Transverse colon (tissue), 4 donors: Measurements from ENCODE around the gene ENG. TPM values are rescaled to one million over a fixed set of nuclear protein-coding genes. Genes with fewer than 3 reads are reported as not detected.

ENCODE experiments used
- DNase-seq: peaks from one replicate; pipeline ENCODE4 v3.0.0-alpha.2; 2019
- H3K27ac ChIP-seq, 4 donors: fragments of 200-600 bp; sonication (generic); 2 replicates each; pipeline ENCODE4 v1.5.1; 2016 to 2018; ENCODE audit warnings: inconsistent platforms in 4 of 4
- H3K27me3 ChIP-seq: fragments of 200-600 bp; sonication (generic); 2 replicates; pipeline ENCODE4 v1.5.1; 2017; ENCODE audit warnings: inconsistent platforms
- H3K36me3 ChIP-seq, 4 donors: fragments of 200-600 bp; sonication (generic); 2 replicates each; pipeline ENCODE4 v1.5.1; 2017 to 2019; ENCODE audit warnings: inconsistent platforms in 4 of 4
- H3K4me1 ChIP-seq, 4 donors: fragments of 200-600 bp; sonication (generic); 2 replicates each; pipeline ENCODE4 v1.5.1; 2017 to 2020; ENCODE audit warnings: inconsistent platforms in 4 of 4
- H3K4me3 ChIP-seq, 4 donors: fragments of 200-600 bp; sonication (generic); 1 replicate in 1 of 4; 2 replicates in 3 of 4; pipeline versions ENCODE4 v1.5.1 to v1.6.1; 2017 to 2019; ENCODE audit warnings: inconsistent platforms in 4 of 4
- H3K9me3 ChIP-seq, 2 donors: fragments of 200-600 bp; sonication (generic); 2 replicates each; pipeline ENCODE4 v1.5.1; 2017 to 2019; ENCODE audit warnings: inconsistent platforms in 2 of 2
- EP300 ChIP-seq: sonication (generic); formaldehyde crosslinking; IDR thresholded peaks from one replicate; pipeline ENCODE4 v1.6.1; 2017; ENCODE audit warnings: antibody characterized with exemption, low read depth
- POLR2A ChIP-seq: fragments of 450-650 bp; IDR thresholded peaks from one replicate; pipeline ENCODE4 v1.6.1; 2016; ENCODE audit warnings: antibody characterized with exemption, mild to moderate bottlenecking, moderate library complexity
- POLR2AphosphoS5 ChIP-seq, 3 donors: sonication (generic); formaldehyde crosslinking; IDR thresholded peaks; one replicate each; pipeline ENCODE4 v1.6.1; 2016; ENCODE audit warnings: antibody characterized with exemption in 3 of 3
- WGBS, 2 donors: methylation state at CpG; one replicate each; pipeline ENCODE4 v1.1.5; 2018; ENCODE audit warnings: low coverage in 1 of 2; 5-methylcytosine and 5-hydroxymethylcytosine counted together
- in situ Hi-C, 4 donors: fragments of 200-750 bp; cut with MboI; loops; one replicate each; pipeline versions ENCODE4 v1.15.0 to v1.15.1; 2017; ENCODE audit warnings: low sequenced_read_pairs in 3 of 4, low pct_ligation_motif_present in 1 of 4, low pct_unique_long_range_greater_than_20kb in 1 of 4
- intact Hi-C: fragments of 100-400 bp; cut with DNase I; formaldehyde crosslinking; loops from one replicate; pipeline ENCODE4 v1.15.1; 2023; ENCODE audit warnings: low total_unique reads
- total RNA-seq, 4 donors: library from RNA; depleted of rRNA; stranded (reverse); fragments of >200 nt; gene quantifications; one replicate each; pipeline ENCODE4 v1.1.0, GENCODE V29; 2016
- TF ChIP-seq, protein P1 (sequence below), 5 experiments: fragments of 200-600 bp in 3 of 5; fragments of 450-650 bp in 2 of 5; sonication (generic) in 3 of 5; IDR thresholded peaks; 1 replicate in 2 of 5; 2 replicates in 3 of 5; pipeline ENCODE4 v1.5.1; 2016 to 2017; ENCODE audit warnings: antibody characterized with exemption in 5 of 5, inconsistent platforms in 3 of 5, mild to moderate bottlenecking in 2 of 5, moderate library complexity in 1 of 5

ENG gene
- total RNA-seq, 4 donors from 2014 or later: 10.6 to 23.9 (median 17.0) TPM

DNA sequence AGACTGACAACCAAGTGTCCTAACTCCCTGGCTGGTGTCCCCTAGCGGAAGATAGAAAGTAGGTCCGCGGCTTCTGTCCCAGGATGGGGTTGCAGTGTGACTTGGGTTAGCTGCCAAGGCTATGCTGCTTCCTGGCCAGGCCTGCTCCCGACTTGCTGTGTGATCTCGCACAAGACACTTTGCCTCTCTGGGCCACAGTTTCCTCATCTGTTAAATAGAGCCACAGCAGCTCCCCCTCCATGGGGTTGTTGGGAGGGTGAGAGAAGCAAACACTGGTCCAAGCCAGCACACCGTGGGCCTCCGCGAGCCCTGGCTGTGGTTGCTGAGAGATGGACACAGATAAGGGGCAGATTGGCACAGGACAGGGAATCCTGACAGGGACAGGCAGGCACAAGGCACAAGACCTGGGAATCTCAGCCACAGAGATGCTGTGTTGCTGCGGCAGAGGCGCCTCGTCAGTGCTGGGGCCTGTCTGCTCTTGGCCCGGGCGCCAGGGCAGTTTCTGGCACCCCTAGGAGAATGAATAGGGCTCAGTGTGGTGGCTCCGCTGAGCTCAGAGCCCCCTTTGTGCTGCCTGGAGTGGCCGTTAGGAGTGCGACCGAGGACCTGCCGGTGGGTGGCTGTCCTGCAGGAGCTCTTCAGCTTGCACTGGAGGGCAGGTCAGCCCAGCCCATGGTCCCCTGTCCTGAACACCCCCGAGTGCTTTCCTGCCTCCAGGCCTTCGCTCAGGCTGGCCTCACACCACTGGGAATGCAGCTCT lies 74.2 kb downstream of the ENG start:
- Histone ChIP-seq H3K36me3 (no peaks in the 10 kb centered on the region), H3K4me1 (peaks cover 0 to 24% (median 9%) of the 10 kb centered on the region in 4 donors), H3K27ac (peak overlapping the region in 2 of 4 donors; percentile 23 to 78), H3K27me3 (no peaks in the 10 kb centered on the region), H3K4me3 (no peak overlapping the region), H3K9me3 (no peaks in the 10 kb centered on the region)
- intact Hi-C loops: no loop called here
- no peak for DNase-seq
- no peak for TF ChIP-seq POLR2A
- TF ChIP-seq, protein P1, sequence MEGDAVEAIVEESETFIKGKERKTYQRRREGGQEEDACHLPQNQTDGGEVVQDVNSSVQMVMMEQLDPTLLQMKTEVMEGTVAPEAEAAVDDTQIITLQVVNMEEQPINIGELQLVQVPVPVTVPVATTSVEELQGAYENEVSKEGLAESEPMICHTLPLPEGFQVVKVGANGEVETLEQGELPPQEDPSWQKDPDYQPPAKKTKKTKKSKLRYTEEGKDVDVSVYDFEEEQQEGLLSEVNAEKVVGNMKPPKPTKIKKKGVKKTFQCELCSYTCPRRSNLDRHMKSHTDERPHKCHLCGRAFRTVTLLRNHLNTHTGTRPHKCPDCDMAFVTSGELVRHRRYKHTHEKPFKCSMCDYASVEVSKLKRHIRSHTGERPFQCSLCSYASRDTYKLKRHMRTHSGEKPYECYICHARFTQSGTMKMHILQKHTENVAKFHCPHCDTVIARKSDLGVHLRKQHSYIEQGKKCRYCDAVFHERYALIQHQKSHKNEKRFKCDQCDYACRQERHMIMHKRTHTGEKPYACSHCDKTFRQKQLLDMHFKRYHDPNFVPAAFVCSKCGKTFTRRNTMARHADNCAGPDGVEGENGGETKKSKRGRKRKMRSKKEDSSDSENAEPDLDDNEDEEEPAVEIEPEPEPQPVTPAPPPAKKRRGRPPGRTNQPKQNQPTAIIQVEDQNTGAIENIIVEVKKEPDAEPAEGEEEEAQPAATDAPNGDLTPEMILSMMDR (IDR thresholded peaks at IDR 0.05): no peak
- no peak for TF ChIP-seq EP300
- TF ChIP-seq POLR2AphosphoS5 (IDR thresholded peaks at IDR 0.05): no peak
- in situ Hi-C loops: loop anchor here in 2 of 4 donors (5.0 to 25.0 kb wide), 2 partner anchors 43 to 132 kb away; partner anchors contain the start of genes TOR2A (in 2 of the 2) and ST6GALNAC4 (in 1 of the 2)
- WGBS, 2 donors: 83 to 100% methylated on average over 3 to 19 of the region's 20 CpGs

DNA sequence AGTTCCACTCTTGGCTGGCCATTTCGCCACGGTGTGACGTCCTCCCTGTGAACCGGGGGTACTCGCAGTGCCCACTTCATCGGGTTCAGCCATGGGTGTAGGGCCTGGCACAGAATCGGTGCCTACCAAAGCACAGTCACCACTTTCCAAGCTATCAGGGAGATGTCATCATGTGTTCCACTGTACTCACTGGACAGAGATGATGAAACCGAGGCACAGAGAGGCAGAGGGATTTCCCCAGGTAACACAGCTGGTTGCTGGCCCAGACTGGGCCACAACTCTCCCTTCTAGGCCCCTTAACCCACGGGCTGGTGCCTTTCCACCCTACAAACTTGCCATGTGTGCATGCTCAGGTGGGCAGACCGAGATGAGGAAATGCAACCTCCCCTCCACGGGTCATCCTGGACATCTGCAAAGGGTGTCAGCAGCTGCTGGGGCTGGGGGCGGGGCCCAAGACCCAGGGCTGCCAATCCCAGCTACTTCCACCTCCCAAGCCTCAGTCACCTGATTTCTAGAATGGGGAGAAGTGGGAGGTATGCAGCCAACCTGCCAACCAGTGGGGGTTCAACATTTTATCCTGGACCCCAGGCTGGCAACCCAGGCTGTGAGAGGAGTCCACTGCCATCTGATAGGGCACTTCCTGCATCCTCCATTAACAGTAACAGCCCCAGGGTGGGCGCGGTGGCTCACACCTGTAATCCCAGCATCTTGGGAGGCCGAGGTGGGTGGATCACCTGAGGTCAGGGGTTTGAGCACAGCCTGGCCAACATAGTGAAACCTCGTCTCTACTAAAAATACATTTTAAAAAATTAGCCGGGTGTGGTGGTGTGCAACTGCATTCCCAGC lies 75.1 kb downstream of the ENG start:
- Histone ChIP-seq H3K9me3 (no peaks in the 10 kb centered on the region), H3K27me3 (no peaks in the 10 kb centered on the region), H3K27ac (peak overlapping the region; percentile 66 to 85 (median 74)), H3K4me3 (peak overlapping the region in 1 of 4 donors; percentile 27), H3K4me1 (peaks cover 0 to 18% (median 9%) of the 10 kb centered on the region in 4 donors), H3K36me3 (no peaks in the 10 kb centered on the region)
- WGBS, 2 donors: 43% methylated on average over 16 of the region's 17 CpGs; no CpG with 5 or more reads in 1 of the 2 donors
- in situ Hi-C loops (loop anchor here in 1 of 4 donors (25.0 kb wide), 1 partner anchor 133 kb away; the partner anchor contains the start of gene ST6GALNAC4), intact Hi-C loops (no loop called here)
- TF ChIP-seq POLR2A (no peak), EP300 (no peak), POLR2AphosphoS5 (IDR thresholded peaks at IDR 0.05) (no peak)
- TF ChIP-seq, protein P1 (IDR thresholded peaks at IDR 0.05): no peak
- DNase-seq: peak; percentile 70

DNA sequence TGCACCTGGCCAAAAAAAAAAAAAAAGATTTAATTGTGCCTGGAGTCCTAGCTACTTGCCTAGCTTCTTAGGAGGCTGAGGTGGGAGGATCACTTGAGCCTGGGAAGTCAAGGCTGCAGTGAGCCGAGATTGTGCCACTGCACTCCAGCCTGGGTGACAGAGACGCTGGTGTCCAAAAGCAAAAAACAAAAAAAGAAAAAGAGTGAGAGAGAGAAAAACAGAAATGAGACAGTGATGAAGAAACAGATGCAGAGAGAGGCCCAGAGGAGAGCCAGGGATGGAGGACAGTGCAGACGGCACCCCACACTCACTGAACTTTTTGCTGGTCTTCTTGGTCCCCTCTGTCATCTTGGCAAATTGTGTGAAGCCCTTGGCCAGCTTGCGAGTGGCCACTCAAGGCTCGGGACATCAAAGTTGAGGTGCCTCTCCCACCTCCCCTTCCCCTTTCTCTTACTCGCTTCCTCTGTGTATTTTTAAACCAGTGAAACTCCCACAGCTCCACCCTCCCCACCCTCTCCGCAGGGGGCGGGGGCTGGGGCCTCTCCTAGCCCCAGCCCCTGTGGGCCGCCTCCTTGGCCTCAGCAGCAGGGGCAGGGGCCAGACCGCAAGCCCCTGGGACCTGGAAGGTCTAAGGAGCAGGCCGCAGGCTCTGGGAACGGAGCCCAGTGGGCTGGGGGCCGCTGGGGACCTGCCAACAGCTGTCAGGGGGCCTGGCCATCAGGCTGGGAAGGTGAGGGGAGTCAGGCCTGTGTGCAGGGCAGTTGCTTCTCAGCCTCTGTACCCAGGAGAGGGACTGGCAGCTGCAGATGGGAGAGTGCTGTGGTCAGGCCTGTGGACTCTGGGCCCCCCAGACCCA lies 76.0 kb downstream of the ENG start, which contains the start of gene SH2D3C:
SH2D3C (minus strand) TSS at position 387 of the 856 bp plus-strand sequence; CDS start at position 348, 39 bp downstream.
- peak; percentile 66 for DNase-seq
- whole genome bisulfite sequencing, 2 donors: 48 to 52% methylated on average over 2 to 13 of the region's 13 CpGs
- Histone ChIP-seq H3K27ac (peak within 1 kb of the TSS; percentile 66 to 85 (median 74)), H3K36me3 (no peaks in the 10 kb centered on the region), H3K4me1 (peaks cover 0 to 11% (median 5%) of the 10 kb centered on the region in 4 donors), H3K27me3 (no peaks in the 10 kb centered on the region), H3K9me3 (no peaks in the 10 kb centered on the region), H3K4me3 (peak within 1 kb of the TSS in 1 of 4 donors; percentile 27)
- intact Hi-C loops (no loop called here), in situ Hi-C loops (loop anchor here in 1 of 4 donors (25.0 kb wide), 1 partner anchor 134 kb away; the partner anchor contains the start of gene ST6GALNAC4)
- peak; percentile 16 for TF ChIP-seq POLR2A
- peak in 1 of 3 donors; percentile 36 for TF ChIP-seq POLR2AphosphoS5 (IDR thresholded peaks at IDR 0.05)
- TF ChIP-seq, protein P1 (IDR thresholded peaks at IDR 0.05): no peak
